SIG-M5 (cell line): ENCODE data around the gene TMEM9B.
"Not testable (repeated sequence)": the region's sequence is repeated elsewhere in the genome, so short reads cannot be mapped to it uniquely, and the experiment has no call there.

ENCODE experiments used
- DNase-seq: peaks from one replicate; lab custom pipeline; 2025; lab: John Stamatoyannopoulos, UW

Gene TMEM9B

GRCh38 chr11:8971924-8972316 is 7.7 kb upstream of the TMEM9B start:
- DNase-seq, result no peak

GRCh38 chr11:8971196-8971923 is 7.1 kb upstream of the TMEM9B start:
- DNase-seq, result no peak

- DNase-seq, result no peak
Measured at GRCh38 chr11:8967184-8967583, 2.9 kb upstream of the TMEM9B start.

GRCh38 chr11:8963569-8964323 is 496 bp downstream of the TMEM9B start:
- no peak for DNase-seq

- no peak for DNase-seq
Measured at GRCh38 chr11:8962841-8963240, 1.4 kb downstream of the TMEM9B start.

- DNase-seq, result no peak
Measured at GRCh38 chr11:8961401-8961800, 2.8 kb downstream of the TMEM9B start.

- peak; percentile 22 for DNase-seq
Measured at GRCh38 chr11:8959546-8960166, 4.6 kb downstream of the TMEM9B start.

- no peak for DNase-seq
Measured at GRCh38 chr11:8956860-8957259, 7.4 kb downstream of the TMEM9B start.

- DNase-seq, result no peak
Measured at GRCh38 chr11:8948886-8949285, 15.4 kb downstream of the TMEM9B start.

GRCh38 chr11:8947230-8947943 is 16.9 kb downstream of the TMEM9B start:
- no peak for DNase-seq

GRCh38 chr11:8942518-8943066 is 21.6 kb downstream of the TMEM9B start, which contains the start of gene ASCL3:
ASCL3 (minus strand) TSS chr11:8943016; CDS start chr11:8938161, 4,855 bp downstream.
- no peak for DNase-seq

- DNase-seq, result no peak
Measured at GRCh38 chr11:8941341-8942103, 22.7 kb downstream of the TMEM9B start.

GRCh38 chr11:8937659-8938058 is 26.6 kb downstream of the TMEM9B start:
- no peak for DNase-seq

- DNase-seq, result no peak
Measured at GRCh38 chr11:8937159-8937558, 27.1 kb downstream of the TMEM9B start.

GRCh38 chr11:8935789-8936188 is 28.5 kb downstream of the TMEM9B start:
- DNase-seq, result not testable (repeated sequence)

- DNase-seq, result no peak
Measured at GRCh38 chr11:8934742-8935488, 29.3 kb downstream of the TMEM9B start.

GRCh38 chr11:8933931-8934330 is 30.3 kb downstream of the TMEM9B start:
- no peak for DNase-seq

- no peak for DNase-seq
Measured at GRCh38 chr11:8932564-8933180, 31.6 kb downstream of the TMEM9B start, which contains the start of gene C11orf16. C11orf16 (minus strand) TSS chr11:8932947; CDS start chr11:8932308, 639 bp downstream.

GRCh38 chr11:8930456-8931175 is 33.6 kb downstream of the TMEM9B start:
- no peak for DNase-seq
